GM18505 (cell line): ENCODE results near the gene MPZL3.

ENCODE experiments used
- ATAC-seq: cut with Tn5 transposase; IDR thresholded peaks from one replicate; pipeline ENCODE4 v1.9.1; 2021; ENCODE audit not compliant: unreplicated experiment
- POLR2A ChIP-seq: IDR thresholded peaks from 4 replicates; pipeline ENCODE4 v1.6.1; 2011; ENCODE audit warnings: borderline replicate concordance; ENCODE audit not compliant: insufficient read depth, insufficient read length; ENCODE audit errors: extremely low read depth

MPZL3 gene

GRCh38 chr11:118282606-118283005 is 30.4 kb upstream of the MPZL3 start:
- TF ChIP-seq POLR2A: no peak

GRCh38 chr11:118281284-118281683 is 29.1 kb upstream of the MPZL3 start:
- no peak for TF ChIP-seq POLR2A
- ATAC-seq: no peak

More at GRCh38 chr11:118282606-118283005, 30.4 kb upstream of the MPZL3 start:
- ATAC-seq: no peak

GRCh38 chr11:118277312-118277711 is 25.1 kb upstream of the MPZL3 start:
- TF ChIP-seq POLR2A: no peak
- no peak for ATAC-seq

GRCh38 chr11:118276422-118276821 is 24.3 kb upstream of the MPZL3 start:
- no peak for TF ChIP-seq POLR2A
- no peak for ATAC-seq

- no peak for TF ChIP-seq POLR2A
- ATAC-seq: no peak
Observed at GRCh38 chr11:118275176-118275575, 23.0 kb upstream of the MPZL3 start.

- ATAC-seq: no peak
- TF ChIP-seq POLR2A: no peak
Observed at GRCh38 chr11:118274186-118274585, 22.0 kb upstream of the MPZL3 start.

- no peak for TF ChIP-seq POLR2A
- ATAC-seq: no peak
Observed at GRCh38 chr11:118272001-118272400, 19.8 kb upstream of the MPZL3 start.

- no peak for TF ChIP-seq POLR2A
- ATAC-seq: no peak
Observed at GRCh38 chr11:118267486-118267885, 15.3 kb upstream of the MPZL3 start.

GRCh38 chr11:118265954-118266353 is 13.8 kb upstream of the MPZL3 start:
- TF ChIP-seq POLR2A: no peak
- no peak for ATAC-seq

- no peak for ATAC-seq
- TF ChIP-seq POLR2A: no peak
Observed at GRCh38 chr11:118264569-118265465, 12.7 kb upstream of the MPZL3 start.

GRCh38 chr11:118263695-118264568 is 11.8 kb upstream of the MPZL3 start, which contains the start of gene MPZL2:
MPZL2 (minus strand) TSS chr11:118264297; CDS start chr11:118264153, 144 bp downstream.
- no peak for ATAC-seq
- no peak for TF ChIP-seq POLR2A

- no peak for ATAC-seq
- no peak for TF ChIP-seq POLR2A
Observed at GRCh38 chr11:118263112-118263511, 10.9 kb upstream of the MPZL3 start.

- no peak for TF ChIP-seq POLR2A
- ATAC-seq: no peak
Observed at GRCh38 chr11:118260353-118260752, 8.2 kb upstream of the MPZL3 start.
